Stomach (tissue), 9 donors: ENCODE results near the gene BRPF1. TPM values are rescaled to one million over a fixed set of nuclear protein-coding genes. Genes with fewer than 3 reads are reported as not detected.

ENCODE experiments used
- DNase-seq, 2 donors: peaks; one replicate each; pipeline versions ENCODE4 v3.0.0 to v3.0.0-alpha.2; 2013 to 2019
- H3K27ac ChIP-seq, 5 donors: fragments of 200-600 bp in 4 of 5; sonication (generic) in 4 of 5; one replicate each; pipeline ENCODE4 v1.5.1; 2013 to 2019; ENCODE audit warnings: mild to moderate bottlenecking in 1 of 5, moderate library complexity in 1 of 5
- H3K27me3 ChIP-seq, 3 donors: fragments of 200-600 bp; sonication (generic); one replicate each; pipeline ENCODE4 v1.5.1; 2017 to 2019; ENCODE audit warnings: mixed run types in 1 of 3
- H3K36me3 ChIP-seq, 4 donors: fragments of 200-600 bp; sonication (generic); 1 replicate in 3 of 4; 2 replicates in 1 of 4; pipeline ENCODE4 v1.5.1; 2016 to 2019
- H3K4me1 ChIP-seq, 4 donors: fragments of 200-600 bp; sonication (generic); one replicate each; pipeline ENCODE4 v1.5.1; 2016 to 2019
- H3K4me3 ChIP-seq, 4 donors: fragments of 200-600 bp; sonication (generic) in 3 of 4; one replicate each; pipeline ENCODE4 v1.5.1; 2016 to 2019; ENCODE audit warnings: mild to moderate bottlenecking in 1 of 4
- H3K9me3 ChIP-seq, 4 donors: fragments of 200-600 bp; sonication (generic); one replicate each; pipeline ENCODE4 v1.5.1; 2016 to 2019
- EP300 ChIP-seq: sonication (generic); formaldehyde crosslinking; IDR thresholded peaks from one replicate; pipeline ENCODE4 v1.6.1; 2017; ENCODE audit warnings: antibody characterized with exemption
- POLR2A ChIP-seq, 4 donors: fragments of 450-650 bp; IDR thresholded peaks; one replicate each; pipeline ENCODE4 v1.6.1; 2016; ENCODE audit warnings: antibody characterized with exemption in 4 of 4, control low read depth in 2 of 4, mild to moderate bottlenecking in 1 of 4, moderate library complexity in 1 of 4
- POLR2AphosphoS5 ChIP-seq, 3 donors: sonication (generic); formaldehyde crosslinking; IDR thresholded peaks; one replicate each; pipeline ENCODE4 v1.6.1; 2016; ENCODE audit warnings: antibody characterized with exemption in 3 of 3
- WGBS, 5 donors: extraction: QIAGEN DNeasy Blood & Tissue Kit in 3 of 5; methylation state at CpG; one replicate each; pipeline versions ENCODE4 v1.1.5 to v1.1.7; 2013 to 2018; 5-methylcytosine and 5-hydroxymethylcytosine counted together
- intact Hi-C: fragments of 100-400 bp; cut with DNase I; formaldehyde crosslinking; loops from one replicate; pipeline ENCODE4 v1.15.1; 2023; ENCODE audit warnings: low total_unique reads
- polyA plus RNA-seq, 3 donors: library from polyadenylated mRNA; stranded (reverse); fragments of 200-250 nt; gene quantifications; one replicate each; pipeline ENCODE4 v1.2.3, GENCODE V29; 2013
- total RNA-seq, 5 donors: library from RNA; depleted of rRNA; stranded (reverse); fragments of >200 nt; gene quantifications; one replicate each; pipeline versions ENCODE4 v1.1.0 to v1.2.3, GENCODE V29; 2014 to 2016
- TF ChIP-seq, protein P1 (sequence below), 7 experiments: fragments of 450-650 bp in 4 of 7; fragments of 200-600 bp in 3 of 7; sonication (generic) in 3 of 7; IDR thresholded peaks; one replicate each; pipeline ENCODE4 v1.5.1; 2016 to 2019; ENCODE audit warnings: antibody characterized with exemption in 7 of 7, control low read depth in 2 of 7, mild to moderate bottlenecking in 1 of 7
- donor health status: healthy with polysubstance abuse.
- donor health status: Bipolar disorder and iron deficiency.
- donor health status: healthy.

BRPF1 gene
- total and polyA plus RNA-seq, 8 donors, result 4.1 to 53.6 (median 11.1) TPM

- Histone ChIP-seq H3K4me1 (peaks cover 16 to 21% (median 17%) of the 10 kb centered on the region in 4 donors), H3K9me3 (no peaks in the 10 kb centered on the region), H3K4me3 (no peak overlapping the region), H3K27ac (no peak overlapping the region), H3K27me3 (peaks cover 6 to 31% (median 20%) of the 10 kb centered on the region in 3 donors), H3K36me3 (peaks cover 15 to 66% (median 64%) of the 10 kb centered on the region in 4 donors)
- 96 to 99% (median 97%) methylated on average over 8 to 10 of the region's 10 CpGs for WGBS, 5 donors
- no peak for DNase-seq
- intact Hi-C loops, result no loop called here
- TF ChIP-seq POLR2AphosphoS5 (IDR thresholded peaks at IDR 0.05) (no peak), EP300 (no peak), POLR2A (IDR thresholded peaks at IDR 0.05) (no peak)
- TF ChIP-seq, protein P1, sequence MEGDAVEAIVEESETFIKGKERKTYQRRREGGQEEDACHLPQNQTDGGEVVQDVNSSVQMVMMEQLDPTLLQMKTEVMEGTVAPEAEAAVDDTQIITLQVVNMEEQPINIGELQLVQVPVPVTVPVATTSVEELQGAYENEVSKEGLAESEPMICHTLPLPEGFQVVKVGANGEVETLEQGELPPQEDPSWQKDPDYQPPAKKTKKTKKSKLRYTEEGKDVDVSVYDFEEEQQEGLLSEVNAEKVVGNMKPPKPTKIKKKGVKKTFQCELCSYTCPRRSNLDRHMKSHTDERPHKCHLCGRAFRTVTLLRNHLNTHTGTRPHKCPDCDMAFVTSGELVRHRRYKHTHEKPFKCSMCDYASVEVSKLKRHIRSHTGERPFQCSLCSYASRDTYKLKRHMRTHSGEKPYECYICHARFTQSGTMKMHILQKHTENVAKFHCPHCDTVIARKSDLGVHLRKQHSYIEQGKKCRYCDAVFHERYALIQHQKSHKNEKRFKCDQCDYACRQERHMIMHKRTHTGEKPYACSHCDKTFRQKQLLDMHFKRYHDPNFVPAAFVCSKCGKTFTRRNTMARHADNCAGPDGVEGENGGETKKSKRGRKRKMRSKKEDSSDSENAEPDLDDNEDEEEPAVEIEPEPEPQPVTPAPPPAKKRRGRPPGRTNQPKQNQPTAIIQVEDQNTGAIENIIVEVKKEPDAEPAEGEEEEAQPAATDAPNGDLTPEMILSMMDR (IDR thresholded peaks at IDR 0.05), result no peak
These were observed 29.8 kb upstream of the BRPF1 start for GRCh38 chr3:9701711-9702110.

DNA sequence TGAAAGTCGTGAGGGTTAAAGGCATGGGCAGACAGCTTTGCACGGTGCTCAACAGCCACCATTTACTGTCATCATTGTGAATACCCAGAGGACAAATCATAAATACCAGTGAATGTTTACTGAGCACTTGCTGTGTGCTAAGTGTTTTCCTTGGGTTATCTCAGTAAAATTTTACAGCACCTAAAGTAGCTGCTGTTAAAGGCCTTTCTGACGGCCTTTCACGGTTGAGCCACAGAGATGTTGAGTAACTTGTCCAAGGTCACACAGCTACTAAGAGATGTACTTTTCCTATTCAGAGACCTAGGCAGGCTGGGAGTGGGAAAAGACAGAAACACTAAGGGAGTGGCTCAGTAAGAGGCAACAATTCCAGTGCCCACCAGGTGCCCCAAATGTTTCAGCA lies 28.3 kb upstream of the BRPF1 start:
- TF ChIP-seq POLR2A (IDR thresholded peaks at IDR 0.05) (no peak), POLR2AphosphoS5 (IDR thresholded peaks at IDR 0.05) (no peak)
- TF ChIP-seq, protein P1 (IDR thresholded peaks at IDR 0.05), result no peak
- WGBS, 5 donors, result 85 to 96% (median 87%) methylated on average over 4 of the region's 4 CpGs
- peaks cover 6 to 31% (median 20%) of the 10 kb centered on the region in 3 donors for H3K27me3 ChIP-seq
- H3K4me1 ChIP-seq, result peaks cover 16 to 21% (median 17%) of the 10 kb centered on the region in 4 donors
- no peaks in the 10 kb centered on the region for H3K9me3 ChIP-seq
- H3K36me3 ChIP-seq, result peaks cover 4 to 50% (median 49%) of the 10 kb centered on the region in 4 donors
- no peak for DNase-seq
- intact Hi-C loops, result no loop called here
- no peak overlapping the region for H3K27ac ChIP-seq
- peak overlapping the region in 1 of 4 donors; percentile 47 for H3K4me3 ChIP-seq

DNA sequence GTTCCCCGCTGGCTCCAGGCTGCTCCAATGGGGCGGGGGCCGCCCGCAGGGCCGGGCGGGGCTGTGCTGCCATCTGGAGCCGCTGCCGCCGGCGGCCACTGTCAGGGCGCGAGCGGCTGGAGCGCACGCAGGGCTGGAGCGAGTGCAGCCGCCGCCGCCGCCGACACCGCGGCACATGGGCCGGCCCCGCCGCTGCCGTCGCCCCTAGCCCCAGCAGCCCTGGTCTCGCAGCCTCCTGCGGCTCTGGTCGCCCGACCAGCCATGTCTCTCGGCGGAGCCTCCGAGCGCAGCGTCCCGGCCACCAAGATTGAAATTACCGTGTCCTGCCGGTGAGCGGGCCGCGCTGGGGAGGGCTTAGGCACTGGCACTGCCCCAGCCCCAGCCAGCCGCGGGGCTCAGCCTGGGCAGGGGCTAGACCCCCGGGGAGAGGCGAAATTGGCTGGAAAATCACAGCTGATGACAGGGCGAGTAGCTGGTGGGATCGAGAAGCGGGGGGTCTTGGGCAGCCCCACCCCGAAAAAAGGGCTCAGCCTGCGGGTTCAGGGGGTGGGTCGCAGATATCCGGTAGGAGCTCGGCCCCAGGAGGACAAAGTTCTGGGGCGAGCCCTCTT lies 27.7 kb upstream of the BRPF1 start, which contains the start of gene CPNE9:
Gene CPNE9, plus strand, starts transcription at position 98 of the 611 bp plus-strand sequence. Its CDS starts 164 bp downstream, at position 262.
- WGBS, 5 donors, result 2 to 6% (median 3%) methylated on average over 32 to 56 of the region's 56 CpGs
- peaks cover 0 to 44% (median 43%) of the 10 kb centered on the region in 4 donors for H3K36me3 ChIP-seq
- H3K4me3 ChIP-seq, result peak within 1 kb of the TSS; percentile 33 to 47 (median 40)
- H3K4me1 ChIP-seq, result peaks cover 16 to 21% (median 17%) of the 10 kb centered on the region in 4 donors
- intact Hi-C loops, result no loop called here
- peaks cover 6 to 31% (median 20%) of the 10 kb centered on the region in 3 donors for H3K27me3 ChIP-seq
- no peak within 1 kb of the TSS for H3K27ac ChIP-seq
- H3K9me3 ChIP-seq, result no peaks in the 10 kb centered on the region
- TF ChIP-seq, protein P1 (IDR thresholded peaks at IDR 0.05), result no peak
- no peak for TF ChIP-seq EP300
- TF ChIP-seq POLR2AphosphoS5 (IDR thresholded peaks at IDR 0.05), result no peak
- no peak for TF ChIP-seq POLR2A (IDR thresholded peaks at IDR 0.05)
- peak in 1 of 2 donors; percentile 33 for DNase-seq

DNA sequence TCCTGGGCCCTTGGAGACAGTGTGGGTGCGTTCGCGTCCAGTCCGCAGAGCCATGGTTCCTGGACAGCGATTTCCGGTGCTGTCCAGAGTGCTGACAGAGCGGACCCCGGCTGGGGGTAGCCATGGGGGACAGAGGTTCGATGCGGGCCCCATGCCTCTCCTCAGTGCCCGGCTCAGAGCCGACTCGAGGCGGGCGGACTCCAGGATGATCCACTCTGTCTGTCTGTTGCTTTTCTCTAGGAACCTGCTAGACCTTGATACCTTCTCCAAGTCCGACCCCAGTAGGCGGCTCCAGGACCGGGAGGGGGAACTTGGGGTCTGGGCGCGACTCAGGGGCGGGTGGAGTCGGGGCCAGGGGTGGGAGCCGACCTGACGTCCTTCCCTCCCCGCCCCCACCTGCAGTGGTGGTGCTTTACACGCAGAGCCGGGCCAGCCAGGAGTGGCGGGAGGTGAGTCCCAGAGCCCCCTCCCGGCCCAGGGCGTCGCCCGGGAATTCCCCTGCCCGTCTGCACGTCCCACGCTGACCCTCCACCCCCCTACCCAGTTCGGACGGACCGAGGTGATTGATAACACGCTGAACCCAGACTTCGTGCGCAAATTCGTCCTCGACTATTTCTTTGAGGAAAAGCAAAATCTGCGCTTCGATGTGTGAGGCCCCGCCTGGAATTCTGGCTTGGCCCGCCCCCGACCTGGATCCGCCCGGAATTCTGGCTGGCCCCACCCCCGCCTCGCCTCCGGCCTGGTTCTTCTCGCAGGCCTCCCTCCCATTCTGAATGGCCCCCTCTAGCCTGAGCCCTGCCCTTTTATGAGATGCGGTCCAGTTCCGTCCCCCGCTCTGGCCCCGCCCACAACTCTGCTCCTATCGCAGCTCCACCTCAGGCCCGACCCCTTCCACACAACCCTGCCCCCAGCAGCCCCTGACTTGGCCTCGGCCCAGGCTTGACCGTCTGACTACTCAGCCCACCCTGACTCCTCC lies 26.9 kb upstream of the BRPF1 start:
- H3K4me1 ChIP-seq, result peaks cover 16 to 21% (median 17%) of the 10 kb centered on the region in 4 donors
- TF ChIP-seq POLR2A (IDR thresholded peaks at IDR 0.05) (no peak), EP300 (no peak), POLR2AphosphoS5 (IDR thresholded peaks at IDR 0.05) (no peak)
- TF ChIP-seq, protein P1 (IDR thresholded peaks at IDR 0.05), result no peak
- H3K4me3 ChIP-seq, result peak overlapping the region; percentile 33 to 47 (median 40)
- DNase-seq, result peak; percentile 28 to 76
- peaks cover 0 to 36% (median 35%) of the 10 kb centered on the region in 4 donors for H3K36me3 ChIP-seq
- WGBS, 5 donors, result 2 to 6% (median 3%) methylated on average over 35 to 62 of the region's 62 CpGs
- H3K27ac ChIP-seq, result no peak overlapping the region
- intact Hi-C loops, result no loop called here
- H3K9me3 ChIP-seq, result no peaks in the 10 kb centered on the region
- peaks cover 6 to 31% (median 20%) of the 10 kb centered on the region in 3 donors for H3K27me3 ChIP-seq
